AG09309 (cell line): ENCODE measurements around the gene GNAT3.

ENCODE experiments used
- DNase-seq: peaks from one replicate; pipeline ENCODE4 v3.0.0-alpha.2; 2010; ENCODE audit warnings: low read depth
- H3K4me3 ChIP-seq: 2 replicates; pipeline ENCODE4 v1.5.1; 2011; ENCODE audit warnings: mild to moderate bottlenecking, low read depth, low read length, moderate library complexity; ENCODE audit not compliant: control insufficient read depth
- CTCF ChIP-seq: IDR thresholded peaks from 2 replicates; pipeline ENCODE4 v1.5.1; 2011; ENCODE audit warnings: mild to moderate bottlenecking, low read depth, low read length, inconsistent platforms; ENCODE audit not compliant: insufficient read depth, control insufficient read depth; ENCODE audit errors: missing control alignments

Gene GNAT3

GRCh38 chr7:80472491-80473200 lies 39.2 kb downstream of the GNAT3 start:
- H3K4me3 ChIP-seq, result no peak overlapping the region
- no peak for DNase-seq
- no peak for TF ChIP-seq CTCF

DNA sequence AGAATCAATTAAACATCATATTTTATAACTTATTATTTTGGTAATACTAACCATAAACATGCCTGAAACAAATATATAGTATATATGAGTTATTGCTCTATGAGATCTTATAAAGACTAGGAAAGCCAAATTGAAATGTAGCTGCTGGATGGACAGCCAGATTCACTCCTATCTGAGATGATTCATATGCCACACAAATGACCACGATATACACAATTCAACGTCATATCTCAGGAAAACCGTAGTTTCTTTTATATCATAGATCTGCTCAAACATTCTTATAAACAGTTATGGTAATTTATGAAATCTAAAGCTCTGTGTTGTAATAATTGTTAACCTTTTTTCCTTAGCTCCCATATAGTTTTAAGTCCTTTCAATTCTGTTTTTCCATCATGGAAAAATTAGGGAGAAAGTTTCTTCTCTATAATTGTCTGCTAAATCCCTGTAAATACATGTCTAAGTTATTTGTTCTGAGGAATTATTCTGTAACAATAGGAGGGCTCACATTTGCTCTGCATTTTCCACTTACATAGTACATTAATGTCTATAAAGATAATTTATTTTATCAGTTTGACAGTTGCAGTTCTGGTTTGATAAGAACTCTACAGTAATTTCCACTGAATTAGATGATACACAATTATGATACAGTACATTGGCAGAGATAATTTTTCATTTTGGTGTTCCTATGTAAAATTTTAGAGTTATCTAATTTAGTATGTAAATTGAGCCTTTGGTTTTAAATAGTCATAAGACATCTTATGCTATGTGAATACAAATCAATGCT lies 42.7 kb downstream of the GNAT3 start:
- H3K4me3 ChIP-seq, result no peak overlapping the region
- DNase-seq, result no peak
- no peak for TF ChIP-seq CTCF

GRCh38 chr7:80467069-80467468 lies 44.8 kb downstream of the GNAT3 start:
- no peak overlapping the region for H3K4me3 ChIP-seq
- DNase-seq, result no peak

DNA sequence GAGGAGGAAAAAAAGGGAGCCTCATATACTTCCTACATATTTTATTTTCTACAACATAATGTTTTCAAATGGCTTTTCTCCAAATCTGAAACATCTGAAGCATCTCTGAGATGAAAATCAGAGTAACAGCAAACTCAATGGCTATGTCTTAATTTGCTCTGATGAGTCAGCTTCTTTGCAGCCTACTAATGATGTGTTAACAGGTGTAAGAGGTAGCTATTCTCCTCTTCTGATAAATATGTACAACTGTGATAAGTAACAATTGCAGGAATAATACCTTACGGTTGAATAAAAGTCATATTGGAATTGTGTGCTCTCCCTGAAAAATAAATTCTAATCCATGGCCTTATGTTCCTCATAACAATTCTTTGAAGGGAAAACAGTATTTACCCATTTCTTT lies 45.2 kb downstream of the GNAT3 start:
- DNase-seq, result no peak
- no peak overlapping the region for H3K4me3 ChIP-seq
- no peak for TF ChIP-seq CTCF

More at GRCh38 chr7:80467069-80467468, 44.8 kb downstream of the GNAT3 start:
- no peak for TF ChIP-seq CTCF

GRCh38 chr7:80464211-80464610 lies 47.7 kb downstream of the GNAT3 start:
- DNase-seq, result no peak
- no peak for TF ChIP-seq CTCF
- H3K4me3 ChIP-seq, result no peak overlapping the region

GRCh38 chr7:80463272-80463920 lies 48.5 kb downstream of the GNAT3 start:
- DNase-seq, result no peak
- no peak for TF ChIP-seq CTCF

More at GRCh38 chr7:80463272-80463920, 48.5 kb downstream of the GNAT3 start:
- no peak overlapping the region for H3K4me3 ChIP-seq
